ENCODE measurements around the gene BLVRB.
"Not testable (repeated sequence)": the region's sequence is repeated elsewhere in the genome, so short reads cannot be mapped to it uniquely, and the experiment has no call there.

BLVRB gene

GRCh38 chr19:40410030-40410389 lies 55.5 kb downstream of the BLVRB start:
- DNase-seq (ENCODE audit: extremely low read depth in 1 of 2, low read depth in 1 of 2), result no peak

GRCh38 chr19:40408598-40408925 lies 57.0 kb downstream of the BLVRB start:
- DNase-seq (ENCODE audit: extremely low read depth in 1 of 2, low read depth in 1 of 2), result not testable (repeated sequence)

- no peak for DNase-seq (ENCODE audit: extremely low read depth in 1 of 2, low read depth in 1 of 2)
These were observed 57.6 kb downstream of the BLVRB start for GRCh38 chr19:40407714-40408597.

GRCh38 chr19:40403262-40403984 lies 62.1 kb downstream of the BLVRB start:
- peak; percentile 40 to 69 for DNase-seq (ENCODE audit: extremely low read depth in 1 of 2, low read depth in 1 of 2)

- DNase-seq (ENCODE audit: extremely low read depth in 1 of 2, low read depth in 1 of 2), result no peak
These were observed 65.0 kb downstream of the BLVRB start for GRCh38 chr19:40400559-40400958.

GRCh38 chr19:40398417-40399131 lies 67.0 kb downstream of the BLVRB start:
- peak; percentile 4 to 33 for DNase-seq (ENCODE audit: extremely low read depth in 1 of 2, low read depth in 1 of 2)
